ENCODE data around the gene PIK3CB.

GRCh38 chr3:138824114-138824506, 10.6 kb downstream of the PIK3CB start:
- TF ChIP-seq CTCF (IDR thresholded peaks at IDR 0.05; ENCODE audit: low read depth, low read length), result no peak
- no peak for TF ChIP-seq POLR2A (IDR thresholded peaks at IDR 0.05; ENCODE audit: extremely low read depth, insufficient read length)
- TF ChIP-seq MAX (IDR thresholded peaks at IDR 0.05; ENCODE audit: low read depth, low read length), result no peak
- TF ChIP-seq MYC (IDR thresholded peaks at IDR 0.05; ENCODE audit: low read depth, low read length), result no peak

Data from NB4 (cell line).